Measurements from ENCODE around the gene NTN1. TPM values are rescaled to one million over a fixed set of nuclear protein-coding genes. Genes with fewer than 3 reads are reported as not detected.

The NTN1 gene
- total RNA-seq, 1 experiment from 2014 or later, result 1.2 TPM

GRCh38 chr17:9226794-9227135 is 205.5 kb downstream of the NTN1 start:
- H3K27ac Mint-ChIP-seq, result no peak overlapping the region
- Histone ChIP-seq H4K20me1 (ENCODE audit: control insufficient read depth, insufficient read depth, insufficient read length) (peaks cover 6% of the 10 kb centered on the region), H2AFZ (ENCODE audit: low read length) (no peak overlapping the region), H3K4ac (ENCODE audit: low read depth, low read length) (no peak overlapping the region), H2BK20ac (ENCODE audit: low read depth, low read length, poor library complexity, severe bottlenecking) (no peak overlapping the region), H2BK120ac (ENCODE audit: low read depth, low read length, poor library complexity, severe bottlenecking) (no peak overlapping the region), H2BK5ac (ENCODE audit: insufficient read length, low read length) (no peak overlapping the region), H3K27me3 (ENCODE audit: insufficient read depth, low read length) (no peaks in the 10 kb centered on the region), H4K91ac (ENCODE audit: insufficient read length, low read depth, low read length) (no peak overlapping the region), H4K5ac (ENCODE audit: insufficient read length, low read depth, low read length) (peak overlapping the region; percentile 34), H3K79me2 (ENCODE audit: insufficient read depth, low read length) (no peaks in the 10 kb centered on the region), H3K9ac (ENCODE audit: extremely low read depth, insufficient read length, low read length) (no peak overlapping the region), H3K79me1 (ENCODE audit: insufficient read depth, low read depth, low read length, poor library complexity, severe bottlenecking) (no peaks in the 10 kb centered on the region), H2BK12ac (ENCODE audit: insufficient read length, low read depth, low read length) (no peak overlapping the region), H3K4me2 (ENCODE audit: insufficient read depth, insufficient read length, low read length) (no peak overlapping the region), H3K14ac (ENCODE audit: insufficient read depth, low read length) (no peak overlapping the region), H3K23me2 (ENCODE audit: insufficient read length, low read depth, low read length, poor library complexity, severe bottlenecking) (no peaks in the 10 kb centered on the region), H3K18ac (ENCODE audit: insufficient read length, low read depth, low read length) (no peak overlapping the region), H3K27ac (ENCODE audit: insufficient read length, low read depth, low read length) (no peak overlapping the region), H2AK5ac (ENCODE audit: insufficient read length, low read length) (no peak overlapping the region), H4K8ac (replicated peaks; ENCODE audit: insufficient read length, low read depth, low read length) (no peak overlapping the region), H3K56ac (ENCODE audit: insufficient read length, low read depth, low read length) (no peak overlapping the region), H3K23ac (ENCODE audit: insufficient read length, low read depth, low read length) (no peak overlapping the region), H2BK15ac (ENCODE audit: low read depth, low read length) (no peak overlapping the region), H3T11ph (ENCODE audit: low read length) (no peak overlapping the region), H3K9me3 (ENCODE audit: control insufficient read depth, low read depth, low read length) (no peaks in the 10 kb centered on the region), H3K4me1 (ENCODE audit: insufficient read depth, low read length) (no peaks in the 10 kb centered on the region; the same call in 1 of the 2 replicates)
- H3K4me1 Mint-ChIP-seq, result peaks cover 2 to 5% of the 10 kb centered on the region in 2 experiments; a peak in 3 of 4 replicates
- peak; percentile 89 for DNase-seq
- H3K36me3 Mint-ChIP-seq (ENCODE audit: insufficient read depth in 1 of 3, low read depth in 3 of 3), result no peaks in the 10 kb centered on the region
- no peaks in the 10 kb centered on the region for H3K9me3 Mint-ChIP-seq
- no peak overlapping the region for H3K4me3 Mint-ChIP-seq
- WGBS (ENCODE audit: extremely low coverage, insufficient read length, low lambda C conversion rate), result no CpG with 5 or more reads among the region's 14 CpGs
- no peak for TF ChIP-seq CTCF (conservative IDR thresholded peaks at IDR 0.05)
- H3K27me3 Mint-ChIP-seq (ENCODE audit: low read depth), result no peaks in the 10 kb centered on the region; the same call in 1 of the 2 replicates
